Spinal cord (tissue), 10 donors: ENCODE measurements around the gene PRR33. TPM values are rescaled to one million over a fixed set of nuclear protein-coding genes. Genes with fewer than 3 reads are reported as not detected.
A peak's percentile ranks its signal among the peaks of the same experiment; 100 is the strongest.
"Not testable (repeated sequence)": the region's sequence is repeated elsewhere in the genome, so short reads cannot be mapped to it uniquely, and the experiment has no call there.

Experiments used
- DNase-seq, 6 donors: peaks; one replicate each; pipeline versions ENCODE4 v3.0.0 to v3.0.0-alpha.2; 2013 to 2015; ENCODE audit warnings: low spot score in 6 of 6, low read depth in 4 of 6
- H3K27ac ChIP-seq: one replicate; pipeline ENCODE4 v1.5.1; 2013; ENCODE audit warnings: low read depth, low read length, control low read depth
- H3K27me3 ChIP-seq: one replicate; pipeline ENCODE4 v1.6.1; 2013; ENCODE audit warnings: low read length; ENCODE audit not compliant: control insufficient read depth, insufficient read depth
- H3K36me3 ChIP-seq: one replicate; pipeline ENCODE4 v1.6.1; 2013; ENCODE audit warnings: low read length; ENCODE audit not compliant: control insufficient read depth, insufficient read depth
- H3K4me1 ChIP-seq: one replicate; pipeline ENCODE4 v1.6.1; 2013; ENCODE audit warnings: low read length; ENCODE audit not compliant: control insufficient read depth, insufficient read depth
- H3K4me3 ChIP-seq: one replicate; pipeline ENCODE4 v1.5.1; 2013; ENCODE audit warnings: low read depth, low read length, control low read depth
- H3K9me3 ChIP-seq: one replicate; pipeline ENCODE4 v1.6.1; 2013; ENCODE audit warnings: low read length; ENCODE audit not compliant: control insufficient read depth, insufficient read depth
- WGBS: methylation state at CpG from one replicate; pipeline ENCODE4 v1.1.5; 2013; ENCODE audit warnings: missing lambda C conversion rate; ENCODE audit not compliant: insufficient coverage; 5-methylcytosine and 5-hydroxymethylcytosine counted together
- long read RNA-seq, 4 donors: transcript quantifications; one replicate each; lab custom pipeline, GENCODE V29; 2026
- polyA plus RNA-seq, 2 donors: library from polyadenylated mRNA; unstranded; fragments of 120-200 nt; gene quantifications; one replicate each; pipeline ENCODE4 v1.2.1, GENCODE V29; 2013; ENCODE audit not compliant: insufficient read length in 2 of 2
- total RNA-seq, 2 donors: library from RNA; depleted of rRNA in 1 of 2; stranded (reverse); fragments of 120-200 nt in 1 of 2; fragments of >200 nt in 1 of 2; gene quantifications; one replicate each; pipeline versions ENCODE4 v1.2.3 to v1.2.4, GENCODE V29; 2013 to 2014
- donor health status: healthy.

The PRR33 gene
- total RNA-seq (not detected), polyA plus RNA-seq (under 1 TPM; 0.08 to 0.21 TPM)
- long read RNA-seq, donor 1, partial matches to known transcripts: 0 of 1 reads
- long read RNA-seq, donor 1, other reads (novel, unspliced or antisense): 0 of 1 reads
- long read RNA-seq, donor 2: 0 reads
- long read RNA-seq, donor 3: 0 reads
- long read RNA-seq, donor 4, partial matches to known transcripts: 0 of 1 reads
- long read RNA-seq, donor 4, other reads (novel, unspliced or antisense): 0 of 1 reads

DNA sequence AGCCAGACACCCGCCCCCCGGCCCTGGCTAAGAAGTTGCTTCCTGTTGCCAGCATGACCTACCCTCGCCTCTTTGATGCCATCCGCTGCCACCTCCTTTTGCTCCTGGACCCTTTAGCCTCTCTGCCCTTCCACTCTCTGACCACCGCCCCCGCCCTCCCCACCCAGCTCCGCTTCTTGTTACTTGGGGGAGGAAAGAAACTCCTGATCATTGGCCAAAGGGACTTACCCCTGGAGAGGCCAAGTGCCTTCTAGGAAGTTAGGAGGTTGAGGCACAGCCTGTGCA is at the start of gene PRR33:
TSS of gene PRR33 (minus strand) at position 65 of the 285 bp plus-strand sequence. CDS start 1,311 bp downstream, outside the sequence.
- Histone ChIP-seq H3K9me3 (no peaks in the 10 kb centered on the region), H3K27me3 (no peaks in the 10 kb centered on the region), H3K36me3 (no peaks in the 10 kb centered on the region), H3K4me1 (no peaks in the 10 kb centered on the region), H3K4me3 (no peak within 1 kb of the TSS), H3K27ac (no peak within 1 kb of the TSS)
- no peak for DNase-seq
- WGBS: 83% methylated on average over 2 of the region's 7 CpGs

DNA sequence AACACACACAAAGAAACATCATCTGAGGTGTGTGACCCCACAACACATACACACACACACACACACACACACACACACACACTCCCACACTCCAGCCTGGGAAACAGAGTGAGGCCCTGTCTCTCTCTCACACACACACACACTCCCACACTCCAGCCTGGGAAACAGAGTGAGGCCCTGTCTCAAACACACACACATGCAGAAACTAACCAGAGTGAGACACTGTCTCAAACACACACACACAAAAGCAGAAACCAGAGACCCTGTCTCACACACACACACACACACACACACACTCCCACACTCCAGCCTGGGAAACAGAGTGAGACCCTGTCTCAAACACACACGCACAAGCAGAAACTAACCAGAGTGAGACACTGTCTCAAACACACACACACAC is 48.1 kb upstream of the PRR33 start:
- not testable (repeated sequence) for H3K27me3 ChIP-seq, H3K36me3 ChIP-seq, H3K9me3 ChIP-seq, H3K4me3 ChIP-seq, DNase-seq
- peak overlapping the region; percentile 16 for H3K27ac ChIP-seq
- WGBS: 73% methylated on average over 1 of the region's 1 CpG
- peaks cover 13% of the 10 kb centered on the region for H3K4me1 ChIP-seq

DNA sequence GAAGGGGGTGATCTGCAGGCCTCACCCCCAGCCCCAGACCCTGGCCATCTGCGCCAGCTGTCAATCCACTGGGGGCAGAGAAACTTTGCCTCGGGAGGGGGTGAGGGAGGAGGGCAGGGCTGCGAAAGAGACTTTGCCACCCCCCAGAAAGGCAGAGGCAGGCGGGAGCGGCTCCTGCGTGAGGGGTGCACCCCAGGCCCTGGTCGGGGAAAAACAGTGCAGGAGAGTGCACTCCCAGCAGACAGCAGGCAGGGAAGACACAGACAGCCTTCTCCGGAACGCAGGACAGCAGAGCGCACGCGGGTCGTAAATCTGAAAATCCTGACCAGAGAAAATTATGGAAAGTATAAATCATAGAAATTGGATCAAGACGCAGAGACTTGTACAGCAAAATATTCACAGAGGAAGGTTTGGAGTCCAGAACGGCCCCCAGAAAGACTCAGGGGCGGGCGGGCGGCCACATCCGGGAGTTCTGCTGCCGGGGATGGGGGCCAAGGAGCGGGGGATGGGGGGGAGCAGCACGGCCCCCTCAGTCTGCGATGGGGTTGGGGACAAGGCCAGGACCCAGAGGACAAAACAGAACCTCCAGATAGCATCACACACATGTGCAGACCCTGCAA is 47.4 kb upstream of the PRR33 start:
- DNase-seq: peak in 1 of 6 donors; percentile 59
- Histone ChIP-seq H3K4me1 (peaks cover 12% of the 10 kb centered on the region), H3K27ac (peak overlapping the region; percentile 40), H3K36me3 (no peaks in the 10 kb centered on the region), H3K9me3 (no peaks in the 10 kb centered on the region), H3K27me3 (no peaks in the 10 kb centered on the region), H3K4me3 (no peak overlapping the region)
- 46% methylated on average over 13 of the region's 23 CpGs for WGBS

DNA sequence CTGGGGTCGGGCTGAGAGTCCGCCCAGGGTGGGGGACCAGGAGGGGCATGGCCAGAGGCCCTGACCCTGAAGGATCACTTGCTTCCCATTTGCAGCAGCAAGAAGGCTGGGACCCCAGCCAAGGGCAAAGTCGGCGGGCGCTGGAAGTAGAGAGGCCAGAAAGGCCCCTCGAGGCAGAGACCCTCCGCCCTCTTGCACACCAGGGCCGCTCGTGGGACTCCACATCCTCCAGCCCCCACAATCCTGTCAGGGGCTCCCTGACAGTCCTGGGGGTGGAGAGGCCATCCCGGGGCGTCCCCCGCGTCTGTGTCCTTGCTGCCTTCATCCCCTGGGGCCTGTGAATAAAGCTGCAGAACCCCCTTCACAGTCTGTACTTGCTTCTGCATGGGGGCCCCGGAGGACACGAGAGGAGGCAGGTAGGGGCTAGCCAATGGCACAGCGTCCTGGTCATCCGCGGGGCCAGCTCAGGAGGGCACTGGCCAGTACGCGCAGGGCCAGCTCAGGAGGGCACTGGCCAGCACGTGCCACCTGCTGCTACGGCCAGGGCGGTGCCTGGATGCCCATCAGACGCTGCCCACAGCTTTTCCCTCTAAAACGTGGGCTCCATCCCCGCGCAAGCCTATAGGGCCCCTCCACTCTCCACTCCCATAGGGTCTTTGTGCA is 46.8 kb upstream of the PRR33 start:
- Histone ChIP-seq H3K4me3 (no peak overlapping the region), H3K4me1 (peaks cover 10% of the 10 kb centered on the region), H3K27ac (peak overlapping the region; percentile 40), H3K27me3 (no peaks in the 10 kb centered on the region), H3K9me3 (no peaks in the 10 kb centered on the region), H3K36me3 (no peaks in the 10 kb centered on the region)
- WGBS: 81% methylated on average over 23 of the region's 27 CpGs
- DNase-seq: no peak

DNA sequence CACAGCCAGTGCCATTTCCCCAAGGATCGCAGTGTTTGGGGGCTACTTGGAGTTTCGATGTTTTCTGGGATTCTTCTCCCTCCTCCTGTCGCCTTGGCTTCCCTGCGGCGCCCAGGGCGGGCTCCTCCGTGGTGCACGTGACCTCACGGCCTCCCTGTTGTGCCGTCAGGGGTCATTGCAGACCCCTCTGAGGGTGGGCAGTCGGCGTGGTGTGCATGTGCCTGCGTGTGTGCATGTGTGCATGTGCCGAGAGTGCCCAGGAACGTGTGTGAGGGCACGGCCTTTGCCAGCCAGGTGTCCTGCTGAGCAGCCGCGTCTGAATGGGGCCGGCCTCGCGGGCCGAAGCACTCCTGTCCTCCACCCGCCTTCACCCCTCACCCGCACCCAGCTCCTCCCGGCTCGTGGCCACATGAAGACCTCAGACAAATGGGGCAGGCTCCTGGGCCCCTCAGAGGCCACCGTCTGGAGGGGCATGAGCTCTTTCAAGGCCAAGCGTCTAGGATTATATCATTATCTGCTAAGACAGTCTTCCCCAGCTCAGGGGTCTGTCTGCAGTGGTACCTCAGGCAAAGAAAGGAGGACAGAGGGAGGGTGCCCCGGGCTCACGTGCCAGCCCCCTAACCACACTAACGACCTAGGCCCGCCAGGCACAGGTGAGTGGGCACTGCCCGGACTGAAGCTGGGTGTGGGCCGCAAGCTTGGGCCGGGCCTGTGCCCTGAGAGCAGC is 46.1 kb upstream of the PRR33 start:
- H3K36me3 ChIP-seq: no peaks in the 10 kb centered on the region
- H3K4me3 ChIP-seq: no peak overlapping the region
- no peak for DNase-seq
- no peak overlapping the region for H3K27ac ChIP-seq
- peaks cover 10% of the 10 kb centered on the region for H3K4me1 ChIP-seq
- H3K9me3 ChIP-seq: no peaks in the 10 kb centered on the region
- H3K27me3 ChIP-seq: no peaks in the 10 kb centered on the region
- WGBS: 80% methylated on average over 32 of the region's 35 CpGs

DNA sequence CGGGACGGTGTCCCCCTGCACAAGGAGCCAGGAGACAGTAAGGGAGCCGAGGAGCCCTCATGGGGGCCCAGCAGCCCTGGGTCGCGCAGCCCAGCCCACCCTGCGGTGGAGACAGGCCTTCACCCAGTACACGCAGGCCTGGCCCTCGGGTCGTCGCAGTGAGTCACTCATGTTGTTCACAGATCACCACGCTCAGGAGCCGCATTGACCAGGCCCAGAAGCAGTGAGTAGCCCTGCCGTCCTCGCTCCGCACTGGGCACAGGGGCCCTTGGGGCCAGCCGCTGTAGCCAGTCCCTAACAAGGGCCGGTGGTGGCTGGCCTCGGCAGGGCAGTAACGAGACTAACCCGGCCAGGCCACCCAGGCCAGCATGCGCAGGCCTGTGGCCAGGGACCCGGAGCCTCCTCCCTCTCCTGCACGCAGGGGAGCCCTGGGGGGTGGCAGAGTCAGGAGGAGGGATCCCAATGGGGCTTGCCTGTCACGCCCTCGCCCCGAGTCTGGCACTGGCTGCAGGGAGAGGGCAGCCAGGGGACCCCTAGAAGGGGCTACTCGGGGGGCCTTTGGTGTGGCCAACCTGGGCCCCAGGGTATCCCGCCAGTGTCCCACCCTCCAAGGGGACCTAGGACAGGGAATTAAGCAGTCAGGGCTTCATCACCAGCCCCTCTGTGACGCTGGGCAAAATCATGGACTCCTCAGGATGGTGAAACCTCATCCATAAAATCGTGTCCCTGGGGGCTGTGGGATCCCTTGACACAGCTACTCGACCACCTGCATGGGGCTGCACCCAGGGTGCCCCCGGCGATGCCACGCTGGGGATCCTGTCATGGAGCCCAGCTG is 45.3 kb upstream of the PRR33 start:
- DNase-seq: no peak
- Histone ChIP-seq H3K4me1 (peaks cover 8% of the 10 kb centered on the region), H3K27me3 (no peaks in the 10 kb centered on the region), H3K36me3 (no peaks in the 10 kb centered on the region), H3K9me3 (no peaks in the 10 kb centered on the region), H3K27ac (no peak overlapping the region), H3K4me3 (no peak overlapping the region)
- WGBS: 91% methylated on average over 33 of the region's 34 CpGs

DNA sequence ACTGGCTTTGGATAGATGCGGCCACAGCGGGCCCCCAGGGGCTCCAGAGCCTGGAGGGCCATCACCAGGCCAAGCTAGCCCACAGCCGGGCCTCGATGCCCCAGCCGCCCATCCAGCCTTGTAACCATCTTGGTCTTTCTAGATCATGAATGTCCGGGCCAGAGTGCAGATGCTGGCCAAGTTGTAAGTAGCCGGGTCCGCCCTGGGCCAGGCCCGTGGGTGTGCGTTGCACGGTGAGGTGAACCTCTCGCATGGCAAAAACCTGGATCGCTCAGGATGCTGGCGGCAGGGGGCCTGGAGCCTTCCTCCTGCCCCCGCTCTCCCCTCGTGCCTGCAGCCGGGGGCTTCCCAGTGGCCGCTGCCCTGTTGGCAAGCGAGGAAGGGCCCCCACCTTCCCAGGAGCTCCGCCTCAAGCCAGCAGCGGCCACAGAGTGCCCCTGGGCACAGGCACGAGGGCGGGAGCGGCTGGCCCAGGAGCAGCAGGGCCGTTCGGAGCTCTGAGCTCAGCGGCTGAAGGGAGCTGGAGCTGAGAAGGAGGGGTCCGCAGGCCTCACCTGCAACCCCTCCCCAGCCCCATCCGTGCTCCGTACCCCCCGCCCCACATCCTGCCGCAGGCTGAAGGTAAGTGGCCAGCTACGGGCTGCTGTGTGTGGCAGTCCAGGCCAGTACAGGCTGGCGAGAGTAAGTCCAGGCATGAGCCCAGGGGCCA is 44.5 kb upstream of the PRR33 start:
- Histone ChIP-seq H3K36me3 (no peaks in the 10 kb centered on the region), H3K27me3 (no peaks in the 10 kb centered on the region), H3K4me3 (no peak overlapping the region), H3K9me3 (no peaks in the 10 kb centered on the region), H3K27ac (no peak overlapping the region), H3K4me1 (peaks cover 11% of the 10 kb centered on the region)
- DNase-seq: no peak
- 87% methylated on average over 29 of the region's 34 CpGs for whole genome bisulfite sequencing

DNA sequence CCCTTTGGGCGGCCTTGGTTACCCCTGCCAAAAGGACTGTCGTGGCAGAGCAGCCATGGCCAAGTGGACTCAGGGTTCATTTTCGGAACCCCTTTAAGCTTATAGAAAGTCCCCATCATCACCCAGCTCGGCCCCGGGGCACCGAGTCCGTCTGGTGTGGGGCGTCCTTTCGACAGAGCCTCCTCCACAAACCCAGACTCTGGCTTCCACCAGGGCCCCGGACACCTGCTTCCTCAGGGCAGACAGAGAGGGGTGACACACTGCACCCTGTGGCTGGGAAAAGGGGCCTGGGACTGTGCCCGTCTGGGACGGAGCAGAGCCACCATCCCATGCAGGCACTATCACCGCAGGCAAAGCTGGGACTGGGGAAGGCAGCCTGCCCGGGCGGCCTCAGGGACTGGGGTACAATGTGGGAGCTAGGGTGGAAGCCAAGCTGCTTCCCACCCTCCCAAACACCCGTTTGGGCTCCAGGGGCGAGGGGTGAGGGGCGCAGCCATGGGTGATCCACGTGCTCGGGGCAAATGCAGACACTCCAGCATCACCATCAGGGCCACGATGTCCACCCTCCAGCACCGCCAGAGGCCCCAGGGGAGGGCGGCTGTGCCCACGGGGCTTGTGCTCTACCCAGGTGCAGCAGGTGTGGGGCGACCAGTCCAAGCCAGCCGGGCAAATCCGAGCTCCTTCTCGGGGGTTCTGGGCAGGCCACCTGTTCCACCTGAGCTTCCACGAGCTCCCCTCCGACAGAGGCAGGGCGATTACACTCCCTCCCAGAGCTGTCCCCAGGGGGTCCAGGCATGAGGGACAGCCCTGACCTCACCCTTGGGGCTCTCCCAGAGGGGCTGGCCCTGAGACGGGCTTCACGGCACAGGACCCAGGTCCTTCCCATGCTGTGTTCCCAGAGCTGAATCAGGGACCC is 43.7 kb upstream of the PRR33 start:
- no peak overlapping the region for H3K27ac ChIP-seq
- no peaks in the 10 kb centered on the region for H3K9me3 ChIP-seq
- 86% methylated on average over 30 of the region's 33 CpGs for WGBS
- H3K27me3 ChIP-seq: no peaks in the 10 kb centered on the region
- no peak for DNase-seq
- no peak overlapping the region for H3K4me3 ChIP-seq
- H3K36me3 ChIP-seq: no peaks in the 10 kb centered on the region
- peaks cover 11% of the 10 kb centered on the region for H3K4me1 ChIP-seq
